ENCODE results near the gene ZP1. TPM values are rescaled to one million over a fixed set of nuclear protein-coding genes. Genes with fewer than 3 reads are reported as not detected.
A peak's percentile ranks its signal among the peaks of the same experiment; 100 is the strongest.

ZP1 gene
- total RNA-seq, 1 experiment from 2014 or later = not detected

- no peak for TF ChIP-seq SMAD4 (CRISPR knock-in tag; IDR thresholded peaks at IDR 0.05)
- TF ChIP-seq SMAD3 (CRISPR knock-in tag; IDR thresholded peaks at IDR 0.05; ENCODE audit: borderline replicate concordance) = no peak
These were observed 35.3 kb downstream of the ZP1 start (continued) for GRCh38 chr11:60902625-60903024.

- peak overlapping the region; percentile 88 for H3K4me3 Mint-ChIP-seq
- ATAC-seq (no peak), DNase-seq (ENCODE audit: low spot score) (no peak)
- CTCF ChIA-PET = interaction anchor here (1.4 to 3.4 kb wide), 5 partner anchors 10 to 130 kb away, joined by 3 to 26 read pairs (median 9); partner anchors contain the start of gene TMEM109
- peaks cover 18% of the 10 kb centered on the region for H3K4me1 Mint-ChIP-seq
- peaks cover 18% of the 10 kb centered on the region for H3K27me3 Mint-ChIP-seq (ENCODE audit: low read depth)
- peaks cover 32% of the 10 kb centered on the region for H3K36me3 Mint-ChIP-seq
- peak overlapping the region; percentile 66 for H3K27ac Mint-ChIP-seq
- TF ChIP-seq FOXP1 (CRISPR knock-in tag; IDR thresholded peaks at IDR 0.05; ENCODE audit: borderline replicate concordance) (no peak), ETV6 (CRISPR knock-in tag; IDR thresholded peaks at IDR 0.05) (no peak), ZNF396 (CRISPR knock-in tag; IDR thresholded peaks at IDR 0.05; ENCODE audit: borderline replicate concordance) (no peak), CDX4 (CRISPR knock-in tag; IDR thresholded peaks at IDR 0.05; ENCODE audit: borderline replicate concordance) (no peak), E2F4 (CRISPR knock-in tag; IDR thresholded peaks at IDR 0.05; ENCODE audit: borderline replicate concordance, low read depth) (no peak), TP53 (CRISPR knock-in tag; IDR thresholded peaks at IDR 0.05) (no peak), NR2C2 (CRISPR knock-in tag; IDR thresholded peaks at IDR 0.05) (no peak), JAZF1 (CRISPR knock-in tag; IDR thresholded peaks at IDR 0.05) (no peak), KAT7 (CRISPR knock-in tag; IDR thresholded peaks at IDR 0.05; ENCODE audit: borderline replicate concordance) (no peak), ZNF263 (CRISPR knock-in tag; IDR thresholded peaks at IDR 0.05; ENCODE audit: low read depth) (no peak), SMAD3 (CRISPR knock-in tag; IDR thresholded peaks at IDR 0.05; ENCODE audit: borderline replicate concordance) (no peak), ZNF423 (CRISPR knock-in tag; IDR thresholded peaks at IDR 0.05) (no peak), ZBTB43 (CRISPR knock-in tag; IDR thresholded peaks at IDR 0.05) (no peak)
- POLR2A ChIA-PET = interaction anchor here (1.0 kb wide), 1 partner anchor 9 kb away, joined by 3 read pairs; the partner anchor contains the start of gene TMEM109
- H3K9me3 Mint-ChIP-seq = peaks cover 6% of the 10 kb centered on the region; the same call in 1 of the 2 replicates
These were observed 37.7 kb downstream of the ZP1 start for GRCh38 chr11:60905047-60905446.

GRCh38 chr11:60905551-60906113 lies 38.3 kb downstream of the ZP1 start:
- POLR2A ChIA-PET = interaction anchor here (1.0 kb wide), 1 partner anchor 8 kb away, joined by 3 read pairs; the partner anchor contains the start of gene TMEM109
- Mint-ChIP-seq H3K27me3 (ENCODE audit: low read depth) (peaks cover 24% of the 10 kb centered on the region), H3K9me3 (peaks cover 6% of the 10 kb centered on the region; the same call in 1 of the 2 replicates), H3K4me3 (peak overlapping the region; percentile 88), H3K27ac (peak overlapping the region; percentile 66), H3K36me3 (peaks cover 26% of the 10 kb centered on the region), H3K4me1 (peaks cover 18% of the 10 kb centered on the region)
- CTCF ChIA-PET = interaction anchor here (1.4 to 3.4 kb wide), 5 partner anchors 9 to 130 kb away, joined by 3 to 26 read pairs (median 9); partner anchors contain the start of gene TMEM109
- no peak for ATAC-seq
- TF ChIP-seq NR3C1 (CRISPR knock-in tag; conservative IDR thresholded peaks at IDR 0.05; ENCODE audit: low read depth) (no peak), ZNF232 (CRISPR knock-in tag; IDR thresholded peaks at IDR 0.05) (no peak), PREB (CRISPR knock-in tag; IDR thresholded peaks at IDR 0.05; ENCODE audit: borderline replicate concordance) (no peak), USF1 (CRISPR knock-in tag; IDR thresholded peaks at IDR 0.05) (0 out of 2 replicates have a peak, but pooled peaks have one; percentile 17)
- DNase-seq (ENCODE audit: low spot score) = no peak
